ENCODE results near the gene UTP15. TPM values are rescaled to one million over a fixed set of nuclear protein-coding genes. Genes with fewer than 3 reads are reported as not detected.

Gene UTP15
- total RNA-seq, 1 donor from 2014 or later, result 13.7 TPM

GRCh38 chr5:73529081-73529480 is 36.5 kb upstream of the UTP15 start:
- H3K4me3 ChIP-seq (ENCODE audit: low read depth, low read length), result no peak overlapping the region
- no peak for TF ChIP-seq CTCF (conservative IDR thresholded peaks at IDR 0.05; ENCODE audit: low read depth, low read length)

GRCh38 chr5:73531356-73531755 is 34.2 kb upstream of the UTP15 start:
- no peak for TF ChIP-seq CTCF (conservative IDR thresholded peaks at IDR 0.05; ENCODE audit: low read depth, low read length)
- H3K4me3 ChIP-seq (ENCODE audit: low read depth, low read length), result no peak overlapping the region
- no peak for DNase-seq (ENCODE audit: low read depth)

More at GRCh38 chr5:73529081-73529480, 36.5 kb upstream of the UTP15 start:
- DNase-seq (ENCODE audit: low read depth), result no peak

GRCh38 chr5:73532195-73532594 is 33.3 kb upstream of the UTP15 start:
- no peak overlapping the region for H3K4me3 ChIP-seq (ENCODE audit: low read depth, low read length)
- no peak for DNase-seq (ENCODE audit: low read depth)
- no peak for TF ChIP-seq CTCF (conservative IDR thresholded peaks at IDR 0.05; ENCODE audit: low read depth, low read length)

GRCh38 chr5:73534011-73534644 is 31.4 kb upstream of the UTP15 start:
- no peak for TF ChIP-seq CTCF (conservative IDR thresholded peaks at IDR 0.05; ENCODE audit: low read depth, low read length)

GRCh38 chr5:73534971-73535370 is 30.6 kb upstream of the UTP15 start:
- DNase-seq (ENCODE audit: low read depth), result no peak
- no peak overlapping the region for H3K4me3 ChIP-seq (ENCODE audit: low read depth, low read length)
- TF ChIP-seq CTCF (conservative IDR thresholded peaks at IDR 0.05; ENCODE audit: low read depth, low read length), result no peak

More at GRCh38 chr5:73534011-73534644, 31.4 kb upstream of the UTP15 start:
- no peak overlapping the region for H3K4me3 ChIP-seq (ENCODE audit: low read depth, low read length)
- DNase-seq (ENCODE audit: low read depth), result no peak

GRCh38 chr5:73539730-73540129 is 25.8 kb upstream of the UTP15 start:
- no peak overlapping the region for H3K4me3 ChIP-seq (ENCODE audit: low read depth, low read length)
- TF ChIP-seq CTCF (conservative IDR thresholded peaks at IDR 0.05; ENCODE audit: low read depth, low read length), result no peak

GRCh38 chr5:73540192-73540591 is 25.4 kb upstream of the UTP15 start:
- no peak overlapping the region for H3K4me3 ChIP-seq (ENCODE audit: low read depth, low read length)
- TF ChIP-seq CTCF (conservative IDR thresholded peaks at IDR 0.05; ENCODE audit: low read depth, low read length), result no peak
- DNase-seq (ENCODE audit: low read depth), result peak; percentile 47

More at GRCh38 chr5:73539730-73540129, 25.8 kb upstream of the UTP15 start:
- DNase-seq (ENCODE audit: low read depth), result no peak
